HCT116 (cell line): ENCODE results near the gene ZNF225. TPM values are rescaled to one million over a fixed set of nuclear protein-coding genes. Genes with fewer than 3 reads are reported as not detected.

ENCODE experiments used
- ATAC-seq: fragments of 200-7000 bp; cut with Tn5 transposase; 2 replicates; pipeline ENCODE4 v1.9.1; 2020; ENCODE audit warnings: mild to moderate bottlenecking, moderate library complexity
- BruUV-seq: library from RNA; stranded (reverse); fragments of 400-500 nt; replicated peaks from 2 replicates; lab custom pipeline; 2021; lab: Mats Ljungman, UMichigan
- CTCF ChIA-PET: fragments of 300-600 bp; sonication (Branson Sonifier 250); formaldehyde crosslinking; loops from one replicate; lab custom pipeline; 2021; ENCODE audit warnings: antibody characterized with exemption; lab: Charles Lee
- POLR2A ChIA-PET: fragments of 300-600, 350-600 bp; sonication (Branson Sonifier 250); formaldehyde crosslinking; loops from one replicate; lab custom pipeline; 2021; ENCODE audit warnings: antibody characterized with exemption; lab: Charles Lee
- RAD21 ChIA-PET, 2 experiments: fragments of 300-600 bp; sonication (Branson Sonifier 250); formaldehyde crosslinking; loops; one replicate each; lab custom pipeline; 2023; ENCODE audit warnings: low total read pairs in 2 of 2; ENCODE audit not compliant: uncharacterized antibody in 2 of 2, unreplicated experiment in 2 of 2, low non-redundant PET in 1 of 2; lab: Charles Lee
- DNase-seq: peaks from one replicate; pipeline ENCODE4 v3.0.0-alpha.2; 2010; ENCODE audit warnings: low read depth, low spot score
- H2AFZ ChIP-seq: fragments of 200-600 bp; shearing (Covaris generic), sonication (generic); 2 replicates; pipeline ENCODE4 v1.6.1; 2017; ENCODE audit warnings: low read depth, mixed run types, mixed read lengths, antibody characterized with exemption, low read length; ENCODE audit not compliant: poor library complexity, severe bottlenecking
- H3K27ac ChIP-seq: 2 replicates; pipeline ENCODE4 v1.5.1; 2012; ENCODE audit warnings: low read depth, low read length
- H3K27me3 ChIP-seq: fragments of 200-600 bp; sonication (generic); 2 replicates; pipeline ENCODE4 v1.6.1; 2016; ENCODE audit warnings: mixed run types, low read length, mixed read lengths; ENCODE audit not compliant: insufficient read depth
- H3K36me3 ChIP-seq, 2 experiments: fragments of 200-500 bp in 1 of 2; fragments of 200-600 bp in 1 of 2; sonication (Bioruptor generic) in 1 of 2; sonication (generic) in 1 of 2; 2 replicates each; pipeline versions ENCODE4 v1.5.1 to v1.6.1; 2014 to 2016; ENCODE audit warnings: low read length in 2 of 2, inconsistent platforms in 1 of 2, mixed read lengths in 1 of 2, mixed run types in 1 of 2; ENCODE audit not compliant: insufficient read depth in 2 of 2, control insufficient read depth in 1 of 2
- H3K4me1 ChIP-seq, 2 experiments: fragments of 200-600 bp in 1 of 2; sonication (generic) in 1 of 2; 2 replicates each; pipeline versions ENCODE4 v1.5.1 to v1.6.1; 2012 to 2017; ENCODE audit warnings: low read length in 2 of 2, inconsistent platforms in 1 of 2, mild to moderate bottlenecking in 1 of 2, mixed read lengths in 1 of 2, mixed run types in 1 of 2, moderate library complexity in 1 of 2; ENCODE audit not compliant: insufficient read depth in 2 of 2, control insufficient read depth in 1 of 2
- H3K4me2 ChIP-seq: fragments of 200-600 bp; sonication (generic); 2 replicates; pipeline ENCODE4 v1.6.1; 2017; ENCODE audit warnings: mixed run types, low read length, mixed read lengths
- H3K4me3 ChIP-seq, 2 experiments: fragments of 200-600 bp in 1 of 2; sonication (generic) in 1 of 2; replicated peaks in 1 of 2; 2 replicates each; pipeline ENCODE4 v1.5.1; 2011 to 2016; ENCODE audit warnings: low read length in 2 of 2, control low read depth in 1 of 2, low read depth in 1 of 2, mild to moderate bottlenecking in 1 of 2, mixed read lengths in 1 of 2, mixed run types in 1 of 2
- H3K79me2 ChIP-seq: fragments of 200-600 bp; sonication (generic); 2 replicates; pipeline ENCODE4 v1.6.1; 2017; ENCODE audit warnings: mild to moderate bottlenecking, mixed run types, low read length, moderate library complexity, mixed read lengths; ENCODE audit not compliant: insufficient read depth
- H3K9ac ChIP-seq: fragments of 200-600 bp; sonication (generic); 2 replicates; pipeline ENCODE4 v1.6.1; 2016; ENCODE audit warnings: low read length, mixed read lengths
- H3K9me2 ChIP-seq: fragments of 200-600 bp; sonication (generic), shearing (Covaris generic); 2 replicates; pipeline ENCODE4 v1.6.1; 2017; ENCODE audit warnings: mixed run types, mild to moderate bottlenecking, moderate library complexity; ENCODE audit not compliant: insufficient read depth
- H3K9me3 ChIP-seq, 2 experiments: fragments of 200-500 bp in 1 of 2; fragments of 200-600 bp in 1 of 2; sonication (Bioruptor generic) in 1 of 2; sonication (generic) in 1 of 2; 2 replicates each; pipeline ENCODE4 v1.6.1; 2014 to 2017; ENCODE audit warnings: low read length in 2 of 2, mixed read lengths in 2 of 2, inconsistent platforms in 1 of 2, low read depth in 1 of 2, mild to moderate bottlenecking in 1 of 2, mixed run types in 1 of 2, moderate library complexity in 1 of 2; ENCODE audit not compliant: control insufficient read depth in 1 of 2, insufficient read depth in 1 of 2
- H4K20me1 ChIP-seq: fragments of 200-600 bp; sonication (generic), shearing (Covaris generic); 2 replicates; pipeline ENCODE4 v1.6.1; 2017; ENCODE audit warnings: mixed run types, mild to moderate bottlenecking, moderate library complexity; ENCODE audit not compliant: insufficient read depth
- CBX3 ChIP-seq: IDR thresholded peaks from 2 replicates; pipeline ENCODE4 v1.6.1; 2012; ENCODE audit warnings: low read depth
- ELF1 ChIP-seq: IDR thresholded peaks from 2 replicates; pipeline ENCODE4 v1.6.1; 2012; ENCODE audit warnings: low read depth, borderline replicate concordance
- JUND ChIP-seq: IDR thresholded peaks from 2 replicates; pipeline ENCODE4 v1.6.1; 2012
- POLR2A ChIP-seq: IDR thresholded peaks from 2 replicates; pipeline ENCODE4 v1.7.0; 2011; ENCODE audit warnings: borderline replicate concordance; ENCODE audit not compliant: insufficient read depth, insufficient read length; ENCODE audit errors: extremely low read depth
- POLR2AphosphoS5 ChIP-seq: IDR thresholded peaks from 2 replicates; pipeline ENCODE4 v1.6.1; 2011; ENCODE audit warnings: mild to moderate bottlenecking, low read depth, low read length, moderate library complexity
- RAD21 ChIP-seq: IDR thresholded peaks from 2 replicates; pipeline ENCODE4 v1.6.1; 2012; ENCODE audit warnings: low read depth, mild to moderate bottlenecking
- SIN3A ChIP-seq: IDR thresholded peaks from 2 replicates; pipeline ENCODE4 v1.6.1; 2012; ENCODE audit warnings: low read depth
- SP1 ChIP-seq: IDR thresholded peaks from 2 replicates; pipeline ENCODE4 v1.6.1; 2012; ENCODE audit warnings: low read depth
- SRF ChIP-seq: IDR thresholded peaks from 2 replicates; pipeline ENCODE4 v1.6.1; 2012; ENCODE audit warnings: low read depth
- TCF7L2 ChIP-seq: IDR thresholded peaks from 2 replicates; pipeline ENCODE4 v1.7.0; 2011; ENCODE audit warnings: borderline replicate concordance, inconsistent platforms; ENCODE audit not compliant: insufficient read depth, insufficient read length; ENCODE audit errors: extremely low read depth
- intact Hi-C: fragments of 100-400 bp; cut with micrococcal nuclease; formaldehyde crosslinking; loops from 2 replicates; pipeline ENCODE4 v1.10.0; 2022
- total RNA-seq: library from RNA; stranded (reverse); gene quantifications from one replicate; pipeline ENCODE4 v1.2.1, GENCODE V29; 2021; ENCODE audit not compliant: unreplicated experiment
- TF ChIP-seq, protein P1 (sequence below): IDR thresholded peaks from 2 replicates; pipeline ENCODE4 v1.6.1; 2012
- TF ChIP-seq, protein P2 (sequence below): IDR thresholded peaks from 2 replicates; pipeline ENCODE4 v1.6.1; 2011; ENCODE audit warnings: mild to moderate bottlenecking, low read length, moderate library complexity; ENCODE audit not compliant: insufficient replicate concordance; ENCODE audit errors: extremely low read depth
- TF ChIP-seq, protein P3 (sequence below): IDR thresholded peaks from 2 replicates; pipeline ENCODE4 v1.6.1; 2012; ENCODE audit warnings: low read depth

The ZNF225 gene
- total RNA-seq, 1 experiment from 2014 or later: 2.8 TPM

DNA sequence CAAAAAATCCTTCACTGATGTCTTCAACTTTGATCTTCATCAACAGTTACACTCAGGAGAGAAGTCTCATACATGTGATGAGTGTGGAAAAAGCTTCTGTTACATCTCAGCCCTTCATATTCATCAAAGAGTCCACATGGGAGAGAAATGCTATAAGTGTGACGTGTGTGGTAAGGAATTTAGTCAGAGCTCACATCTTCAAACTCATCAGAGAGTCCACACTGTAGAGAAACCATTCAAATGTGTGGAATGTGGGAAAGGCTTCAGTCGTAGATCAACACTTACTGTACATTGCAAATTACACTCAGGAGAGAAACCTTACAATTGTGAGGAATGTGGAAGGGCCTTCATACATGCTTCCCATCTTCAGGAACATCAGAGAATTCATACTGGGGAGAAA lies 43.3 kb downstream of the ZNF225 start:
- TF ChIP-seq SP1 (no peak), SIN3A (no peak), JUND (no peak), POLR2AphosphoS5 (no peak), ELF1 (no peak), TCF7L2 (no peak), POLR2A (no peak), CBX3 (no peak), SRF (no peak), RAD21 (no peak)
- TF ChIP-seq, protein P1, sequence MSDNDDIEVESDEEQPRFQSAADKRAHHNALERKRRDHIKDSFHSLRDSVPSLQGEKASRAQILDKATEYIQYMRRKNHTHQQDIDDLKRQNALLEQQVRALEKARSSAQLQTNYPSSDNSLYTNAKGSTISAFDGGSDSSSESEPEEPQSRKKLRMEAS: no peak
- TF ChIP-seq, protein P2, sequence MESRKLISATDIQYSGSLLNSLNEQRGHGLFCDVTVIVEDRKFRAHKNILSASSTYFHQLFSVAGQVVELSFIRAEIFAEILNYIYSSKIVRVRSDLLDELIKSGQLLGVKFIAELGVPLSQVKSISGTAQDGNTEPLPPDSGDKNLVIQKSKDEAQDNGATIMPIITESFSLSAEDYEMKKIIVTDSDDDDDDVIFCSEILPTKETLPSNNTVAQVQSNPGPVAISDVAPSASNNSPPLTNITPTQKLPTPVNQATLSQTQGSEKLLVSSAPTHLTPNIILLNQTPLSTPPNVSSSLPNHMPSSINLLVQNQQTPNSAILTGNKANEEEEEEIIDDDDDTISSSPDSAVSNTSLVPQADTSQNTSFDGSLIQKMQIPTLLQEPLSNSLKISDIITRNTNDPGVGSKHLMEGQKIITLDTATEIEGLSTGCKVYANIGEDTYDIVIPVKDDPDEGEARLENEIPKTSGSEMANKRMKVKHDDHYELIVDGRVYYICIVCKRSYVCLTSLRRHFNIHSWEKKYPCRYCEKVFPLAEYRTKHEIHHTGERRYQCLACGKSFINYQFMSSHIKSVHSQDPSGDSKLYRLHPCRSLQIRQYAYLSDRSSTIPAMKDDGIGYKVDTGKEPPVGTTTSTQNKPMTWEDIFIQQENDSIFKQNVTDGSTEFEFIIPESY: no peak
- TF ChIP-seq, protein P3, sequence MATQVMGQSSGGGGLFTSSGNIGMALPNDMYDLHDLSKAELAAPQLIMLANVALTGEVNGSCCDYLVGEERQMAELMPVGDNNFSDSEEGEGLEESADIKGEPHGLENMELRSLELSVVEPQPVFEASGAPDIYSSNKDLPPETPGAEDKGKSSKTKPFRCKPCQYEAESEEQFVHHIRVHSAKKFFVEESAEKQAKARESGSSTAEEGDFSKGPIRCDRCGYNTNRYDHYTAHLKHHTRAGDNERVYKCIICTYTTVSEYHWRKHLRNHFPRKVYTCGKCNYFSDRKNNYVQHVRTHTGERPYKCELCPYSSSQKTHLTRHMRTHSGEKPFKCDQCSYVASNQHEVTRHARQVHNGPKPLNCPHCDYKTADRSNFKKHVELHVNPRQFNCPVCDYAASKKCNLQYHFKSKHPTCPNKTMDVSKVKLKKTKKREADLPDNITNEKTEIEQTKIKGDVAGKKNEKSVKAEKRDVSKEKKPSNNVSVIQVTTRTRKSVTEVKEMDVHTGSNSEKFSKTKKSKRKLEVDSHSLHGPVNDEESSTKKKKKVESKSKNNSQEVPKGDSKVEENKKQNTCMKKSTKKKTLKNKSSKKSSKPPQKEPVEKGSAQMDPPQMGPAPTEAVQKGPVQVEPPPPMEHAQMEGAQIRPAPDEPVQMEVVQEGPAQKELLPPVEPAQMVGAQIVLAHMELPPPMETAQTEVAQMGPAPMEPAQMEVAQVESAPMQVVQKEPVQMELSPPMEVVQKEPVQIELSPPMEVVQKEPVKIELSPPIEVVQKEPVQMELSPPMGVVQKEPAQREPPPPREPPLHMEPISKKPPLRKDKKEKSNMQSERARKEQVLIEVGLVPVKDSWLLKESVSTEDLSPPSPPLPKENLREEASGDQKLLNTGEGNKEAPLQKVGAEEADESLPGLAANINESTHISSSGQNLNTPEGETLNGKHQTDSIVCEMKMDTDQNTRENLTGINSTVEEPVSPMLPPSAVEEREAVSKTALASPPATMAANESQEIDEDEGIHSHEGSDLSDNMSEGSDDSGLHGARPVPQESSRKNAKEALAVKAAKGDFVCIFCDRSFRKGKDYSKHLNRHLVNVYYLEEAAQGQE: no peak
- no peak overlapping the region for H2AFZ ChIP-seq
- ChIA-PET RAD21 (no interaction called here), CTCF (interaction anchor here (0.6 kb wide), 1 partner anchor 56 kb away, joined by 3 read pairs; the partner anchor contains the start of gene ZNF227), POLR2A (no interaction called here)
- H3K9ac ChIP-seq: no peak overlapping the region
- H3K27ac ChIP-seq: no peak overlapping the region
- no peaks in the 10 kb centered on the region for H3K9me2 ChIP-seq
- no peak overlapping the region for H3K4me2 ChIP-seq
- peaks cover 2 to 12% of the 10 kb centered on the region in 2 experiments; a peak in 2 of 4 replicates for H3K36me3 ChIP-seq
- DNase-seq (no peak), ATAC-seq (no peak)
- no TSS peak for BruUV-seq
- H3K4me3 ChIP-seq: no peak overlapping the region
- no peaks in the 10 kb centered on the region for H3K79me2 ChIP-seq
- no peaks in the 10 kb centered on the region for H4K20me1 ChIP-seq
- H3K4me1 ChIP-seq: no peaks in the 10 kb centered on the region
- H3K27me3 ChIP-seq: no peaks in the 10 kb centered on the region
- intact Hi-C loops: no loop called here
- H3K9me3 ChIP-seq: peaks cover 28% of the 10 kb centered on the region in 2 experiments; a peak in 2 of 4 replicates
